Nephron progenitor cell (in vitro differentiated cells): ENCODE data around the gene INPPL1.

Source experiments
- DNase-seq: peaks from one replicate; pipeline ENCODE4 v3.0.0; 2021
- H3K27ac Mint-ChIP-seq: 2 replicates; pipeline ENCODE4 v1.8.0; 2021; ENCODE audit warnings: mild to moderate bottlenecking, moderate library complexity, mixed read lengths
- H3K27me3 Mint-ChIP-seq: 2 replicates; pipeline ENCODE4 v1.8.0; 2021; ENCODE audit warnings: mild to moderate bottlenecking, low read depth, mixed read lengths; ENCODE audit not compliant: poor library complexity
- H3K36me3 Mint-ChIP-seq: 2 replicates; pipeline ENCODE4 v1.8.0; 2021; ENCODE audit warnings: low read depth, mixed read lengths
- H3K4me1 Mint-ChIP-seq: 2 replicates; pipeline ENCODE4 v1.8.0; 2021; ENCODE audit warnings: mixed read lengths
- H3K4me3 Mint-ChIP-seq: 2 replicates; pipeline ENCODE4 v1.8.0; 2021; ENCODE audit warnings: mild to moderate bottlenecking, moderate library complexity, mixed read lengths
- H3K9me3 Mint-ChIP-seq: 2 replicates; pipeline ENCODE4 v1.8.0; 2021; ENCODE audit warnings: mild to moderate bottlenecking, moderate library complexity, mixed read lengths
- TF ChIP-seq, protein P1 (sequence below): fragments of 200-600 bp; sonication (generic); IDR thresholded peaks from 2 replicates; pipeline ENCODE4 v1.5.0; 2021; ENCODE audit warnings: antibody characterized with exemption

INPPL1 gene

DNA sequence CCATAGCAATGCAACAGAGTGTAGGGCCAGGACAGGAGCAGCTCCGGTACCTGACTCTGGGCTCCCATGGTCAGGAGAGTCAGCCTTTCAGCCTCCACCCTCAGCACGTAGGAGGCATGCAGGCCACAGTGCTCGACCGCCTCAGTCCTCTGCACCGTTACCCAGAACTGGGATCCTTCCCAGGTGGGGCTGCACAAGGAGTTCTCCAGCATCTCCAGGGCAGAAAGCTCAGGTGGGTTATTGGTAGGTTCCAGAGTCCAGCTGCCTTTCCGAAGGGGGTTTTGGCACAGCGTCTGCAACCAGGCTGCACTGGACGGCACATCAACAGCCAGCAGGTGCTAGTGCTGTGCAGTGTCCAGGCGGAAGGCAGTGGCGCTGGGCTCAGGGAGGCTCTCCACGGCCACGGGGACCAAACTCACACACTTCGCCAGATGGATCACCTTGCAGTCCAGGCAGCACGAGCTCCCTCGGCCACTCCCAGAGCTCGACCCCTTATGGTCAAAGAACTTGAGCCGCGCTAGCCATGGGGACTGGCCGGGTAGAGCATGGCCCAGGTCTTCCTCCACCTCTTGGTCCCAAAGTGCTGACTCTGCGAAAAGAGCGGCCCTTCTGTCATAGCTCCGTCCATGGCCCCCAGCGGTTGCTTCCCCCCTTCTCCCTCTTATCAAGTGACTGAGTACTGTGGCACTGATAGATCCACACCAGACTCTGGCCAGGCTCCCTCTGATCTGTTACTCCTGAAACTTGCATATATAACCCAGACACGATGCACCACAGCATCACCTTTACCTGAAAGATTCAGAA, 26.3 kb downstream of the INPPL1 start:
- Mint-ChIP-seq H3K27me3 (peaks cover 28% of the 10 kb centered on the region), H3K9me3 (peaks cover 19% of the 10 kb centered on the region), H3K36me3 (no peaks in the 10 kb centered on the region), H3K4me1 (no peaks in the 10 kb centered on the region), H3K27ac (no peak overlapping the region), H3K4me3 (no peak overlapping the region)
- DNase-seq, result no peak
- TF ChIP-seq, protein P1, sequence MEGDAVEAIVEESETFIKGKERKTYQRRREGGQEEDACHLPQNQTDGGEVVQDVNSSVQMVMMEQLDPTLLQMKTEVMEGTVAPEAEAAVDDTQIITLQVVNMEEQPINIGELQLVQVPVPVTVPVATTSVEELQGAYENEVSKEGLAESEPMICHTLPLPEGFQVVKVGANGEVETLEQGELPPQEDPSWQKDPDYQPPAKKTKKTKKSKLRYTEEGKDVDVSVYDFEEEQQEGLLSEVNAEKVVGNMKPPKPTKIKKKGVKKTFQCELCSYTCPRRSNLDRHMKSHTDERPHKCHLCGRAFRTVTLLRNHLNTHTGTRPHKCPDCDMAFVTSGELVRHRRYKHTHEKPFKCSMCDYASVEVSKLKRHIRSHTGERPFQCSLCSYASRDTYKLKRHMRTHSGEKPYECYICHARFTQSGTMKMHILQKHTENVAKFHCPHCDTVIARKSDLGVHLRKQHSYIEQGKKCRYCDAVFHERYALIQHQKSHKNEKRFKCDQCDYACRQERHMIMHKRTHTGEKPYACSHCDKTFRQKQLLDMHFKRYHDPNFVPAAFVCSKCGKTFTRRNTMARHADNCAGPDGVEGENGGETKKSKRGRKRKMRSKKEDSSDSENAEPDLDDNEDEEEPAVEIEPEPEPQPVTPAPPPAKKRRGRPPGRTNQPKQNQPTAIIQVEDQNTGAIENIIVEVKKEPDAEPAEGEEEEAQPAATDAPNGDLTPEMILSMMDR, result no peak

DNA sequence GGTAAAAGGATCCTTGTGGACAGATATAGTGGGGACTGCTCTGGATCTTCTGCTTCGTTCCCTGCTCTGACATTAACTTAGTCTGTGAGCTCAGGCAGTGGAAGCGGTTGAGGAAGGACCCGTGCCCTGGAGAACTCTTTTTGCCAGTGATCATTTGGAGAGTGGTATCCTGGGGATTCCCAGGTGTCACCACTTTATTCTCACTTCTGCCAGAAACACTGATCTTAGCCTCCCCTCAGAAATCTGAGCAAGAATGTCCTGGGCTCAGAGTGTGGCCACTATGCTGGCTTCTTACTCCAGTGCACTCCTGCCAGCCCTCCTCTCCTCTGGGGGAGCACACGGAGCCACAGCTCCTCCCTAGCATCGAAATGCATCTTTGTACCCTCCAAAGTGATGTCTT, 27.0 kb downstream of the INPPL1 start:
- H3K27me3 Mint-ChIP-seq, result peaks cover 29% of the 10 kb centered on the region
- TF ChIP-seq, protein P1, result no peak

DNA sequence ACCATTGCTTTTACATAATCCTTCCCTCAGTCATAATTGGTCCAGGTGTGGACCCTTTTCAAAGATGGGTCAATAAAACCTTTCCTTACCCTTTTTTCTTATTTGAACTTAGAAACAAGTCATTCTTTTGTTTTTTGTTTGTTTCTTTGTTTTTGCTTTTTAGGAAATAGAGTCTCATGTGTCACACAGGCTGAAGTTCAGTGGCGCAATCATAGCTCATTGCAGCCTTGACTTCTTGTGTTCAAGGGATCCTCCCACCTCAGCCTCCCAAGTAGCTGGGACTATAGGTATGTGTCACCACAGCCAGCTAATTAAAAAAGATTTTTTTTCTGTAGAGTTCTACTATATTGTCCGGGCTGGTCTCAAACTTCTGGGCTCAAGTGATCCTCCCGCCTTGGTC, 28.8 kb downstream of the INPPL1 start:
- no peaks in the 10 kb centered on the region for H3K4me1 Mint-ChIP-seq
- H3K36me3 Mint-ChIP-seq, result no peaks in the 10 kb centered on the region
- DNase-seq, result no peak
- no peak overlapping the region for H3K4me3 Mint-ChIP-seq
- H3K27ac Mint-ChIP-seq, result no peak overlapping the region
- TF ChIP-seq, protein P1, result no peak
- H3K27me3 Mint-ChIP-seq, result peaks cover 29% of the 10 kb centered on the region
- H3K9me3 Mint-ChIP-seq, result peaks cover 19% of the 10 kb centered on the region

More for the DNA sequence above, 27.0 kb downstream of the INPPL1 start:
- peaks cover 19% of the 10 kb centered on the region for H3K9me3 Mint-ChIP-seq
- DNase-seq, result no peak
- no peaks in the 10 kb centered on the region for H3K4me1 Mint-ChIP-seq
- H3K27ac Mint-ChIP-seq, result no peak overlapping the region
- H3K36me3 Mint-ChIP-seq, result no peaks in the 10 kb centered on the region
- no peak overlapping the region for H3K4me3 Mint-ChIP-seq

DNA sequence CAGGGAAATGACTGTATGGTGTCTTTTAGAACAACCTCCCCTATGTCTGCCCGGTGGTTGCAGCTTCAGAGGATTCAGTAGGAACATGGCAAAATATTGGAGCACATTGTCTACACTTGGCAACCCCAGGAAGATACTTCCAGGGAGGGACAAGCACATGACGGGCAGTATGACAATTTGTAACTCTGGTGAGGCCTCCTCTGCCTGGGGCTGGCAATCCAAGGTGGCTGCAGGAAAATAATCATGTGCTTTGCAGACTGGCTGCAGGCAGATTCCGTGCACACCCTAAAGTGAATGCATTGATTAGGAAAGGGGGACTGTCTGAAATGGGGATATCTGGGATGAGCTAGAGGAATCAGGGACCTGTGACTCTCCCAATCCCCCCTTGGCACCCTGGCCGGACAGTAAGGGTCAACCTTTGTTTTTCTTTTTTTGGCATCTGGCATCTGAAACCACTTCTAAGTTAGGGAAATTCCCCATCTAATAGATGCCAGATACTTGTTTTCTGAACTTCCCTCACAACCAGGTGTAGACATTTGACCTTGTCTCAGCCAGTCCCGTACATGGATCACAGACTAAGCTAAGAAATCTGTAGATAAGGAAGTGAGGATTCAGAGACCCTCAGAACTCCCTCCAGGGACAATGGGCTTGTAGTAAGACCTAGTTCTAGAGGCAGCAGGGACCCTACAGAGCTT, 29.9 kb downstream of the INPPL1 start:
- Mint-ChIP-seq H3K4me3 (no peak overlapping the region), H3K9me3 (peaks cover 19% of the 10 kb centered on the region), H3K4me1 (no peaks in the 10 kb centered on the region), H3K27ac (no peak overlapping the region), H3K36me3 (no peaks in the 10 kb centered on the region), H3K27me3 (peaks cover 34% of the 10 kb centered on the region)
- TF ChIP-seq, protein P1, result no peak
- DNase-seq, result no peak

DNA sequence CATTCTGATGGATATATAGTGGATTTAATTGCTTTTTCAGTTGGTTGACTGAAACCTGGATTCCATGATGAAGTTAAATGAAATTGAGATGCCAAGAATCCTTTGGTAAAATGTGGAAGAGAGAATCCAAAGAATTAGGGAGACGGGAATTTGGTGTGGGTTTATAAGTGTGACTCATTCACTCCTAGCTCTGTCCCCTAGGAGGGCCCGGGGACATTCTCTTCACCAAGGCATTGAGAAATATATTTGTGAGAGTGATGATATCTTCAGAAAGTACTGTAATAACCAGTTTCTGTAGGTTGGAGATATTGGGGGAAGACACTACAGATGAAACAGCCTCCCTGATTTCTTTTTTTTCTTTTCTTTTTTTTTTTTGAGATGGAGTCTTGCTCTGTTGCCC, 33.0 kb downstream of the INPPL1 start:
- Mint-ChIP-seq H3K4me1 (no peaks in the 10 kb centered on the region), H3K4me3 (no peak overlapping the region), H3K27me3 (peaks cover 39% of the 10 kb centered on the region), H3K9me3 (peaks cover 19% of the 10 kb centered on the region), H3K27ac (no peak overlapping the region), H3K36me3 (no peaks in the 10 kb centered on the region)
- TF ChIP-seq, protein P1, result no peak
- no peak for DNase-seq
